NCI-H1930 (cell line): ENCODE data around the gene SESTD1.

Experiments used
- DNase-seq, 2 experiments: peaks; one replicate each; lab custom pipeline; 2025; lab: John Stamatoyannopoulos, UW

Gene SESTD1

GRCh38 chr2:179264368-179265081 is at the start of gene SESTD1:
Gene SESTD1 (minus strand): TSS chr2:179264832. CDS start chr2:179191841, 72,991 bp downstream.
- peak; percentile 27 to 47 for DNase-seq

GRCh38 chr2:179313057-179313456 is 48.4 kb upstream of the SESTD1 start:
- DNase-seq, result no peak

DNA sequence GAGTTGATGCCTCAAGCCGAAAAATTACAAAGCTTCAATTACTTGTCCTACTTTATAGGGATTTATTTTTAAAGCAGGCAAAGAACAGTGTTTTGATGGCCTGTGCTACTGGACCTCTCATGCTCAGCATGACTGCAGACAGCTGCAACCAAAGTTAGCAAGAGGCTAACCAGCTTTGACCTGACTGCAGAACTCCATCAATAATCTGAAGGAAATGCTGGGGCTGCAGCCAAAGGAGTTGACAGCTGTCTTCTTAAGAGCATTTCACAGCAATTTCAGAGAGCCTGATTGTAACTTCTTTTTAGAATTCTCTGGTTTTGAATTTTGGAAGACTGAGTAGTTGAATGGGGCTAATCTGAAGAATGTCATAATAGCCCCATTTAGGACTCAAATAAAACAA is 46.5 kb upstream of the SESTD1 start:
- DNase-seq, result no peak

DNA sequence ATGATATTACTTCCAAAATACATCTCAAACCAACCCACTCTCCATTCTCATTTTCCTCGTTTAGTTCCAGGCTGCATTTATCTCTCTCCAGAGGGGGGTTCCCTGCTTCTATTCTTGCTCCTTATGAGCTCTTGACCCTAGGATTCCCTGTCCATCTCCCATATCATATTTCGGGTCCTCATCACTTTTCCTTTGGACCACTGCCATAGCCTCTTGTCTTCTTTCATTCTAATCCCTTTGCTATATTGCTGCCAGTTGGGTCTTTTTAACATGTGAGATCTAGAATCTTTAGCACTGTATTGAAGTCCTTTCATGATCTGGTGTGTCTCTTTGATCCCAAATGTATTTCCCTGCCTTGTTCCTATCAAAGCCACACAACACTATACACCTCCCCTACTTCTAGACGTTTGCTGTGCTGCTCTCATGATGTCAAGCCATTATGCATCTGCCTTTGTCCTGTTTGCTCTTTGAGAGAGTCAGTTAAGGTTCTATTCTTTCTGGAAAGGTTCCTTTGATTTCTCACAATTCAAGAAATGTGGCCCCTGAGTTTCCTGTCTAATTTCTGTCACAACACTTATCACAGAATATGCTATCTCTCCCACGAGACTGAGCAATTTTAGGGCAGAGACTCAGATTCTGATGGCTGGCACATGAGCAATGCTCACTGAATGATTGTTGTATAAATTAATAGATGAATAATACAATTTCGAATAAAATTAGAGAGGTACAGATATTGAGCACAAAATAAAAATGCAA is 43.2 kb upstream of the SESTD1 start:
- DNase-seq, result no peak

DNA sequence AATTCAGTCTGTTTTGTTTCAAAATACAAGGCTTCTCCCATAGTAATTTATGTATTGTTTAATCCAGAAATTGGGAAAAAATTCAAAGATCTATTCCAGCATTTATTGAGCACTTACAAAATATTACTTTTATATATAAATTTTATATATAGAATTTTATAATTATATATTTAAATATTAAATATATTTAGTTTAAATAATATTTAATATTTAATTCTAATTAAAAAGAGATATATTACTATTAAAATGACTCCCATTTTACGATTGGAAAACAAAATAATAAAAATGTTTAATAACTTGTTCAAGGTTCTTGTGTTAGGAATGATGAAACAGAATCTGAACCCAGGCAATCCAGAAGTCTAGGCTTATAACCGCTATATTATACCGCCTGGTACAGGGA is 40.5 kb upstream of the SESTD1 start:
- DNase-seq, result no peak

DNA sequence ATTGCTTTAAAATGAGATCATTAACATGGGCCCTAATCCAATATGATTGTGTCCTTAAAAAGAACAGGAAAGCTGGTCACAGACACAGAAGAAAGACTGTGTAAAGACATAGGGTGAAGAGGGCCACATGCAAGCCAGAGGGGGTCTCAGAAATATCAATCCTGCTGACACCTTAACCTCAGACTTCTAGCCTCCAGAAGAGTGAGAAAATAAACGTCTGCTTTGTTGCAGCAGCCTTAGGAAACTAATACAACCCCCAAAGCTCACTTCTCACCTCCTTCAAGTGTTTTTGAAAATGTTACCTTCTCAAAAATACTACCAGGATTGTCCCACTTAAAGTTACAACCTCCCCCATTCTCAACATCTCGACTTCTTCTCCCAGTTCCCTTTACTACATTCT is 39.8 kb upstream of the SESTD1 start:
- DNase-seq, result no peak

DNA sequence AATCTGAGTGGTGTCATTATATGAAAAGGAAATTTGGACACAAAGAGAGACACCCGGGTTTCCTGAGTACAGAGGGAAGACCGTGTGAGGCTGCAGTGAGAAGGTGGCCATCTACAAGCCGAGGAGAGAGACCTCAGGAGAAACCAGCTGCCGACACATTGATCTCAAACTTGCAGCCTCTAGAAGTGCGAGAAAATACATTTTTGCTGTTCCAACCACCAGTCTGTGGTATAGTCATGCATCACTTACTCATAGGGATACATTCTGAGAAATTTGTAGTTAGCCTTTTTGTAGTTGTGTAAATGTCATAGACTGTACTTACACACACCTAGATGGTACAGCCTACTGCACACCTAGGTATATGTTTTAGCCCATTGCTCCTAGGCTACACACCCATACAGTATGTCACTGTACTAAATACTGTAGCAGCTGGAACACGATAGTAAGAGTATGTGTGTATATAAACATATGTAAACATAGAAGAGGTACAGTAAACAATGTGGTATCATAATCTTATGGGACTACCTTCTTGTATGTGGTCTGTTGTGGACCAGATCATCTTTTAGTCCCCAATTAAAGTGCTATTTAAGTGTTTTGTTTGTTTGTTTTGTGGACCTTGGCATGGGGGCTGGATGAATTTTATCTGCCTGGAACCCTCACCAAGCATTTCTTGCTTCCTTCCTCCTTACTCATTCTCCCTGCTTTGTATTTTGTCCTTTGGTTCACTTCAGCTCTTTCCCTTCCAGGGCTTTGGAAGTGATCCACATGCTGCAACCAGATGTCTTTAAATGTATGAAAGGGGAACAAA is 38.3 kb upstream of the SESTD1 start:
- no peak for DNase-seq

DNA sequence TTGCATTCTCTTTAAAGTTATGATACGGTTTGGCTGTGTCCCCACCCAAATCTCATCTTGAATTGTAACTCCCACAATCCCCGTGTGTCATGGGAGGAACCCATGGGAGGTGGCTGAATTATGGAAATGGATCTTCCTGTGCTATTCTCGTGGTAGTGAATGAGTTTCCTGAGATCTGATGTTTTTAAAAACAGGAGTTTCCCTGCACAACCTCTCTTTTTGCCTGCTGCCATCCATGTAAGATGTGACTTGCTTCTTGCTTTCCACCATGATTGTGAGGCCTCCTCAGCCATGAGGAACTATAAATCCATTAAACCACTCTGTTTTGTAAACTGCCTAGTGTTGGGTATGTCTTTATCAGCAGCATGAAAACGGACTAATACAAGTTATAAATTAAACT is 37.5 kb upstream of the SESTD1 start:
- no peak for DNase-seq

GRCh38 chr2:179298666-179299065 is 34.0 kb upstream of the SESTD1 start:
- DNase-seq, result no peak

DNA sequence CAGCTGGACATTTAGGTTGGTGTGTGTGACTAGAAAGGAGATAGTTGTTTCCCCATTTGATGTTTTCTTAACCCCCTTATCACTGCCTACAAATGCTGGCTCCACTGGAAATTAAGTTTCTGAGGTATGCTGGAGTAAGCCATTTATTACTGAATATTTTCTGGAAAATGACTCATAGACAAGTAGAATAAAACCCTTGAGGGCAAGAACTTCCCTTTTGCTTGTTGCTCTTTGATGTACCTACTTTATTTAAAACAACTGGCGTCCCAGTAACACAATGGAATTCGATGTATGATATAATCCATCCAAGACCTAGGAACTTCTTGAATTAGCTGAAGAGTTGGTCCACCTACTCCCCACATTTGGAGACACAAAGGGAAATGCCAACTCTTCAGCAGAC is 33.3 kb upstream of the SESTD1 start:
- no peak for DNase-seq

DNA sequence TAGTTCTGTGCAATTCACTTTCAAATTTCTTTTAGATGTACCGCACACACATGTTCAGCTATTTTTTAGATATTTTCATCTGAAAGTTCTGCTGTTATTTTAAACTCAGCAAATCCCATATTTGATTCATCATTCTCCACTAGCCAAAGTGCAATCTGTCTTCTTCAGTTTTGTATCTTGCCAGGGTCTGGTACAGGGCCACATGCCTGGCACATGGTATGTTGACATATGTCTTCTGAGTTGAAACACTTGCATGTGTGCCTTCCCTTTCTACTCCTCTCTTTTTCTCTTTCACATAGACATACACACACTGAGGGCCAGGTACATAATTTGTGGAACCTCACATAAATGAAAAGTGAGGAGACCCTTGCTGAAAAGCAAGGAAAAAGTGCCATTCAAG is 25.7 kb upstream of the SESTD1 start:
- no peak for DNase-seq

DNA sequence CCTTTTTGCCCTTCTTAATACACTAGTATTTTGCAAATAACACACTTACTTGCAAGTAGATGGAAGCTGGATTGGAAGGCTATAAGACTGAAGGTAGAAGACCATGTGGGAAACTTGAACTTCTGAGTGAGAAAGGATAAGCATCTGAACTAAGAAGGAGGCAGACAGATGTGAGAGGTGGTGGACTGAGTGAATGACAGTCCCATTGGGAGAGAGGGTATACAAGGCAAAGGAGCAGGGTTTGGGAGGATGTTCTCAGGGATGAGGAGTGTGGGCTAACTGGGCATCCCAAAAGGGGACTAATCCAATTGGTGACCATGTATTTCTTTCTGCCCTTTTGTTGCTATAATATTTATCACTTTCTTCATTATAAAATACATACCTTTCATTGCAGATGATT is 20.4 kb upstream of the SESTD1 start:
- DNase-seq, result no peak

GRCh38 chr2:179277429-179278196 is 13.0 kb upstream of the SESTD1 start:
- no peak for DNase-seq

DNA sequence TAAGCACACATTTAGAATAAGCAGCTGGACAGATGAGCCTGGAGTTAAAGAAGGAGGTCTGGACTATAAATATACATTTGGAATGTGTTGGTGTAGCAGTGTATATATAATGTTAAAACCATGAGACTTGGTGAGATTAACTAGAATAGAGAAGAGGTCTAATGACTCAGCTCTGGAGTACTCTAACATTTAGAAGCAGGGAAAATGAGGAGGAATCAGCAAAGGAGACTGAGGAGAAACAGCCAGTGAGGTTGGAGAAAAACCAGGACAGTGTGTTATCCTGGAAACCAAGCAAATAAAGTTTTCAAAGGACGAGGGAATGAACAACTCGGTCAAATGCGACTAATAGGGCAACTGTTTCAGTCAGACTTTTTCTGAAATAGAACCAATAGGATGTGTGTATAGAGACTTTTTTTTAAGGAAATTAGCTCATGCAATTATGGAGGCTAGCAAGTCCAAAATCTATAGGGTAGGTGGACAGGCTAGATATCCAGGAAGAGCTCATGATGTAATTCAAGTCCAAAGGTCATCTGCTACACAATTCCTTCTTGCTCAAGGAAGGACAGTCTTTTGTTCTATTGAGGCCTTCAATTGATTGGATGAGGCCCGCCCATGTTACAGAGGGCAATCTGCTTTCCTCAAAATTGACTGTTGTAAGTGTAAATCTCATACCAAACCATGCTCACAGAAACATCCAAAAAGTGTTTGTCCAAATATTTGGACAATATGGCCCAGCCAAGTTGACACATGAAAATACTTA is 10.8 kb upstream of the SESTD1 start:
- DNase-seq, result no peak

GRCh38 chr2:179274749-179275148 is 10.1 kb upstream of the SESTD1 start:
- no peak for DNase-seq

DNA sequence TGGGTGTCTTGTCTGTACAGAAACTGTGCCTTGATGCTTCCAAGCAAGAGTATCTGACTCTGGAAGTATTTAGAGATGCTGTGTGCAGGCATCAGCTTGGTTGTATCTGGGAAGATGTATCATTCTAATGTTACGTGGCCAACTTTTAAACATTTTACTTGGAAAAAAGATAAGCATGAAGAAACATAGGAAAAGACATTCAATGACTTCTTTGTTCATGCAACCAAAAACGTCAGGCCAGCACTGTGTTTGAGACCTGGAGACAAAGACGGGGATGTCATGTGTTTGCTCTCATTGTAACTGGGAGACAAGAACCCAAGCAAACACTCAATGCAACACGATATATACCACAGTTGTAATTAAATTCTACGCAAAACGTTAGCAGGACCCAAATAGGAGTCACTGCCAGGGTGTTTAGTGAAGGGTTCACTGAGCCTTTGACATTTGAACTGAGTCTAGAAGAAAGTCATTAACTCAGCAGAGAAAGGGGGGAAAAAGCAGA is 8.9 kb upstream of the SESTD1 start:
- no peak for DNase-seq

DNA sequence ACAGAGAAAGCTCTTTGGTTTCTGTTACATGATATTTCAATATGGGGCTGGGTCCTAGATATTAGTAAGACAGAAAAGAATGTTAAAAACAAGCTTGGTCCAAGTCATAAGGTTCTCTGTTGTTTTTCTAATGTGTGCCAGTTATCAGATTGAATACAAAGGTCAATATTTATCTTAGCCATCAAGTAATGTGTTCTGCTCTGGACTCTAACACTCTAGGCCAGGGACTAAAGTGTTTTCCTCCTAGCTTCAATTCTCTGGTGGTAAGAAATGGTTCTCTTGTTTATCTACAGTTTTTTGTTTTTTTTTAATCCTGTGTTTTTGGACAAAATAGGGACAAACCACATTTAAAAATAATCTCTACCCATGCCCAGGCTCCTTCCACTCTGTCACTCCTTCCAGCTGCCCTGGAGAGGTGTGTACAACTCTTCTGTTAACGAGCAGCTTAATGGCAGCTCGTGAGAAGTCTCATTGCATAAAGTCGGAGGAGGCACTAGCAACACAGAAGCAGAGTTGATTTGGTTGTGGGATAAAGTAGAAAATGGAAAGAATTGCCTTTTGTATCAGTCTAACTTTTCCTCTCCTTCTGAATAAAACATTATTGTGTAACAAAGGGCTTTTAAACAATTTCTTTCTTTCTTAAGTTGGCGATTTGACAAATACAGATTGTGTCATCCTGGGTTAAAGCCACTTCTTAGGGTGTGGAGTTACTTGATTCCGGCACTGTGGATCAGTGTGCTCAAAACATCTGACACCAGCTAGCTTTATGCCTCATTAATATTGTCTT is 8.0 kb upstream of the SESTD1 start:
- no peak for DNase-seq

GRCh38 chr2:179270689-179271088 is 6.1 kb upstream of the SESTD1 start:
- DNase-seq, result no peak

- DNase-seq, result no peak
Measured at GRCh38 chr2:179268277-179268925, 3.8 kb upstream of the SESTD1 start.

GRCh38 chr2:179266271-179266670 is 1.6 kb upstream of the SESTD1 start:
- DNase-seq, result no peak
